OCI-LY7 (cell line): ENCODE measurements around the gene CIT.

Experiments used
- EZH2phosphoT487 ChIP-seq: fragments of 200-600 bp; sonication (generic); IDR thresholded peaks from 2 replicates; pipeline ENCODE4 v1.6.1; 2018; ENCODE audit warnings: low read depth, borderline replicate concordance, mild to moderate bottlenecking, mixed run types, antibody characterized with exemption, low read length, moderate library complexity, mixed read lengths
- TF ChIP-seq, protein P1 (sequence below): fragments of 200-600 bp; sonication (generic); conservative IDR thresholded peaks from 2 replicates; pipeline ENCODE4 v1.5.1; 2014; ENCODE audit warnings: mild to moderate bottlenecking, antibody characterized with exemption, low read length, moderate library complexity, mixed read lengths

DNA sequence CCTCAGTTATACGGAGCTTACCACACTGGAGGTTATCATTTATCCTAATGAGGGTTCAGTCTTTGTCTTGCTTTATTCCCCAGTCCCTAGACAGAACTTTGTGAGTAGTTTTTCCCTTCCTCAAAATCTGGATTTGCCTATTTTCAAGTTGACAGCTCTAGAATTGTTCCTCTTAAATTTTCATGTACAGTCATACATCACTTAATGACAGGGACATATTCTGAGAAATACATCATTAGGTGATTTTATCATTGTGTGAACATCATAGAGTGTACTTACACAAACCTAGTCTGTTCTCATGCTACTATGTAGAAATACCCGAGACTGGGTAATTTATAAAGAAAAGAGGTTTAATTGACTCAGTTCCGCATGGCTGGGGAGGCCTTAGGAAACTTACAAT lies 206.1 kb downstream of the CIT start:
- TF ChIP-seq, protein P1, sequence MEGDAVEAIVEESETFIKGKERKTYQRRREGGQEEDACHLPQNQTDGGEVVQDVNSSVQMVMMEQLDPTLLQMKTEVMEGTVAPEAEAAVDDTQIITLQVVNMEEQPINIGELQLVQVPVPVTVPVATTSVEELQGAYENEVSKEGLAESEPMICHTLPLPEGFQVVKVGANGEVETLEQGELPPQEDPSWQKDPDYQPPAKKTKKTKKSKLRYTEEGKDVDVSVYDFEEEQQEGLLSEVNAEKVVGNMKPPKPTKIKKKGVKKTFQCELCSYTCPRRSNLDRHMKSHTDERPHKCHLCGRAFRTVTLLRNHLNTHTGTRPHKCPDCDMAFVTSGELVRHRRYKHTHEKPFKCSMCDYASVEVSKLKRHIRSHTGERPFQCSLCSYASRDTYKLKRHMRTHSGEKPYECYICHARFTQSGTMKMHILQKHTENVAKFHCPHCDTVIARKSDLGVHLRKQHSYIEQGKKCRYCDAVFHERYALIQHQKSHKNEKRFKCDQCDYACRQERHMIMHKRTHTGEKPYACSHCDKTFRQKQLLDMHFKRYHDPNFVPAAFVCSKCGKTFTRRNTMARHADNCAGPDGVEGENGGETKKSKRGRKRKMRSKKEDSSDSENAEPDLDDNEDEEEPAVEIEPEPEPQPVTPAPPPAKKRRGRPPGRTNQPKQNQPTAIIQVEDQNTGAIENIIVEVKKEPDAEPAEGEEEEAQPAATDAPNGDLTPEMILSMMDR = no peak
- TF ChIP-seq EZH2phosphoT487 = no peak
